Spleen (tissue), 11 donors: ENCODE measurements around the gene DMD. TPM values are rescaled to one million over a fixed set of nuclear protein-coding genes. Genes with fewer than 3 reads are reported as not detected.

Experiments
- DNase-seq: peaks from one replicate; pipeline ENCODE4 v3.0.0-alpha.2; 2020
- H3K27ac ChIP-seq, 8 donors: fragments of 200-600 bp; sonication (generic) in 7 of 8; 1 replicate in 4 of 8; 2 replicates in 4 of 8; pipeline versions ENCODE4 v1.5.0 to v1.8.0; 2016 to 2021; ENCODE audit warnings: inconsistent platforms in 4 of 8, mild to moderate bottlenecking in 4 of 8, moderate library complexity in 1 of 8
- H3K27me3 ChIP-seq, 7 donors: fragments of 200-600 bp; sonication (generic) in 6 of 7; replicated peaks in 1 of 7; 1 replicate in 4 of 7; 2 replicates in 3 of 7; pipeline versions ENCODE4 v1.5.0 to v1.8.0; 2016 to 2021; ENCODE audit warnings: inconsistent platforms in 3 of 7, mild to moderate bottlenecking in 1 of 7
- H3K36me3 ChIP-seq, 6 donors: fragments of 200-600 bp; sonication (generic) in 5 of 6; 1 replicate in 4 of 6; 2 replicates in 2 of 6; pipeline versions ENCODE4 v1.5.0 to v1.8.0; 2016 to 2021; ENCODE audit warnings: inconsistent platforms in 2 of 6
- H3K4me1 ChIP-seq, 6 donors: fragments of 200-600 bp; sonication (generic) in 5 of 6; 1 replicate in 3 of 6; 2 replicates in 3 of 6; pipeline versions ENCODE4 v1.5.0 to v1.8.0; 2016 to 2021; ENCODE audit warnings: inconsistent platforms in 3 of 6
- H3K4me3 ChIP-seq, 8 donors: fragments of 200-600 bp; sonication (generic) in 7 of 8; 1 replicate in 4 of 8; 2 replicates in 4 of 8; pipeline versions ENCODE4 v1.5.0 to v1.8.0; 2016 to 2021; ENCODE audit warnings: inconsistent platforms in 4 of 8, mild to moderate bottlenecking in 4 of 8, moderate library complexity in 2 of 8
- H3K9me3 ChIP-seq, 8 donors: fragments of 200-600 bp; sonication (generic) in 7 of 8; 1 replicate in 4 of 8; 2 replicates in 4 of 8; pipeline versions ENCODE4 v1.5.0 to v1.8.0; 2016 to 2021; ENCODE audit warnings: inconsistent platforms in 4 of 8
- CTCF ChIP-seq, 11 experiments: fragments of 200-600 bp in 7 of 11; fragments of 450-650 bp in 4 of 11; sonication (generic) in 4 of 11; IDR thresholded peaks in 8 of 11; conservative IDR thresholded peaks in 3 of 11; 1 replicate in 7 of 11; 2 replicates in 4 of 11; pipeline versions ENCODE4 v1.4.0 to v1.8.0; 2016 to 2021; ENCODE audit warnings: antibody characterized with exemption in 11 of 11, inconsistent platforms in 4 of 11, mild to moderate bottlenecking in 1 of 11
- POLR2A ChIP-seq, 3 donors: fragments of 450-650 bp; IDR thresholded peaks; one replicate each; pipeline ENCODE4 v1.5.1; 2017; ENCODE audit warnings: antibody characterized with exemption in 3 of 3, mild to moderate bottlenecking in 1 of 3
- POLR2AphosphoS5 ChIP-seq, 3 donors: sonication (generic); formaldehyde crosslinking; IDR thresholded peaks; one replicate each; pipeline ENCODE4 v1.5.1; 2017; ENCODE audit warnings: antibody characterized with exemption in 3 of 3
- WGBS, 5 donors: extraction: QIAGEN DNeasy Blood & Tissue Kit in 3 of 5; methylation state at CpG; one replicate each; pipeline versions ENCODE4 v1.1.5 to v1.1.7; 2013 to 2018; 5-methylcytosine and 5-hydroxymethylcytosine counted together
- intact Hi-C: fragments of 100-400 bp; cut with DNase I; formaldehyde crosslinking; loops from one replicate; pipeline ENCODE4 v1.15.0; 2023; ENCODE audit warnings: low total_unique reads
- polyA plus RNA-seq, 3 donors: library from polyadenylated mRNA; stranded (reverse); fragments of 200-250 nt; gene quantifications; one replicate each; pipeline ENCODE4 v1.2.1, GENCODE V29; 2013
- total RNA-seq, 7 donors: library from RNA; depleted of rRNA in 3 of 7; stranded (reverse); fragments of >200 nt in 3 of 7; fragmentation: NEBNext Ultra II Directional in 4 of 7; extraction: Animal tissue kit (Norgen Biotek cat#: 25700) in 4 of 7; gene quantifications; one replicate each; pipeline versions ENCODE4 v1.1.0 to v1.2.1, GENCODE V29; 2016 to 2021
- donor health status: healthy with polysubstance abuse.
- donor health status: DM: no; HTN: no; CAD: no; lungs with moderate emphysema.
- donor health status: DM: no; HTN: no; CAD: no.
- donor health status: Bipolar disorder and iron deficiency.
- donor health status: healthy.
- donor health status: DM: no; HTN: no; CAD: no.
- donor health status: DM: yes; HTN: yes; CAD: no.

The DMD gene
- total and polyA plus RNA-seq, 10 donors, result 1.3 to 11.3 (median 4.4) TPM

GRCh38 chrX:31190221-31190975, 2021.0 kb downstream of the DMD start:
- no peak for TF ChIP-seq POLR2AphosphoS5 (IDR thresholded peaks at IDR 0.05)
- no peak for TF ChIP-seq POLR2A (IDR thresholded peaks at IDR 0.05)
- no peak for TF ChIP-seq CTCF (IDR thresholded peaks at IDR 0.05 in 8 of 11, conservative IDR thresholded peaks at IDR 0.05 in 3 of 11)
- no peak for DNase-seq
- no peaks in the 10 kb centered on the region for H3K36me3 ChIP-seq
- H3K9me3 ChIP-seq, result no peaks in the 10 kb centered on the region
- intact Hi-C loops, result no loop called here
- 71 to 89% (median 85%) methylated on average over 9 to 10 of the region's 11 CpGs for WGBS, 5 donors
- no peaks in the 10 kb centered on the region for H3K27me3 ChIP-seq
- no peak overlapping the region for H3K4me3 ChIP-seq
- no peak overlapping the region for H3K27ac ChIP-seq
- H3K4me1 ChIP-seq, result no peaks in the 10 kb centered on the region

GRCh38 chrX:31186693-31187338, 2024.5 kb downstream of the DMD start:
- H3K4me1 ChIP-seq, result no peaks in the 10 kb centered on the region
- H3K36me3 ChIP-seq, result no peaks in the 10 kb centered on the region
- no peaks in the 10 kb centered on the region for H3K27me3 ChIP-seq
- no peaks in the 10 kb centered on the region for H3K9me3 ChIP-seq
- TF ChIP-seq POLR2AphosphoS5 (IDR thresholded peaks at IDR 0.05), result no peak
- TF ChIP-seq CTCF (IDR thresholded peaks at IDR 0.05 in 8 of 11, conservative IDR thresholded peaks at IDR 0.05 in 3 of 11), result no peak
- TF ChIP-seq POLR2A (IDR thresholded peaks at IDR 0.05), result no peak
- intact Hi-C loops, result no loop called here
- no peak for DNase-seq
- WGBS, 5 donors, result 73 to 97% (median 83%) methylated on average over 3 of the region's 3 CpGs
- no peak overlapping the region for H3K27ac ChIP-seq
- H3K4me3 ChIP-seq, result no peak overlapping the region

GRCh38 chrX:31185884-31186283, 2025.5 kb downstream of the DMD start:
- TF ChIP-seq POLR2AphosphoS5 (IDR thresholded peaks at IDR 0.05) (no peak), CTCF (IDR thresholded peaks at IDR 0.05 in 8 of 11, conservative IDR thresholded peaks at IDR 0.05 in 3 of 11) (no peak), POLR2A (IDR thresholded peaks at IDR 0.05) (no peak)
- Histone ChIP-seq H3K4me3 (no peak overlapping the region), H3K27me3 (no peaks in the 10 kb centered on the region), H3K27ac (no peak overlapping the region), H3K9me3 (no peaks in the 10 kb centered on the region), H3K4me1 (no peaks in the 10 kb centered on the region), H3K36me3 (no peaks in the 10 kb centered on the region)
- intact Hi-C loops, result no loop called here
- DNase-seq, result no peak
- 85 to 94% (median 91%) methylated on average over 1 of the region's 1 CpG for WGBS, 5 donors

DNA sequence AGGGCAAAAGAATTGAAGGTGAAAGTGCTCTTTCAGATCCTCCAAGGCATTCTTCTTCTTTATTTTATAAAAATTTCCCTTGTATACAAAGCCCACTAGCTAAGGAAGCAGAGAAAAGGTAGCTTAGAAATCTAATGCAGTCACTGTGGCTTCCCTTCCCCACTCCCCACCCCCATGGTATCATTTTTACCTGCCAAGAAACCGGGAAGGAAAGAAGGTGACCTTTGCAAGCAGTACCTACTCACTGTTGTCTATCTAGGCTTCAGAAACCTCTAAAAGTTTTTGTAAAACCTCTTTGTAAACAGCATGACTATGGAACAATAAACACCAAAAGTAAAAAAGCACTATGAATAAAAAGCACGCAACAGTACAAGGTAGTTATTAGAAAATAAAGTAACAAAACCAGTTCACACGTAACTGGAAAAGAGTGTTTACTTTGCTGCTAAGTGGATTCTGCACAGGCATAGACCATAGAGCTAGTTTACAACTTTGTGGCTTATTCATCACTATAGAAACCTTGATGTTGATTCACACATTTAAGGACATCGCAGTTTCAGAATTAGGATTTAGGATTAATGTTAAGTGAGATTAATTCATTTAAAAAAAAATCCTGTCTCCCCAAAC, 2029.9 kb downstream of the DMD start:
- no peaks in the 10 kb centered on the region for H3K36me3 ChIP-seq
- no peak for DNase-seq
- no peak overlapping the region for H3K4me3 ChIP-seq
- no peak for TF ChIP-seq POLR2AphosphoS5 (IDR thresholded peaks at IDR 0.05)
- TF ChIP-seq POLR2A (IDR thresholded peaks at IDR 0.05), result no peak
- no peak for TF ChIP-seq CTCF (IDR thresholded peaks at IDR 0.05 in 8 of 11, conservative IDR thresholded peaks at IDR 0.05 in 3 of 11)
- no peaks in the 10 kb centered on the region for H3K27me3 ChIP-seq
- no peaks in the 10 kb centered on the region for H3K4me1 ChIP-seq
- intact Hi-C loops, result no loop called here
- 59 to 72% (median 70%) methylated on average over 4 of the region's 4 CpGs for WGBS, 5 donors
- no peaks in the 10 kb centered on the region for H3K9me3 ChIP-seq
- no peak overlapping the region for H3K27ac ChIP-seq
